Left kidney (tissue), 2 donors: Measurements from ENCODE around the gene POLR2A. TPM values are rescaled to one million over a fixed set of nuclear protein-coding genes. Genes with fewer than 3 reads are reported as not detected.
"Not testable (repeated sequence)": the region's sequence is repeated elsewhere in the genome, so short reads cannot be mapped to it uniquely, and the experiment has no call there.

ENCODE experiments used
- DNase-seq: peaks from one replicate; pipeline ENCODE4 v3.0.0-alpha.2; 2013
- polyA plus RNA-seq: library from polyadenylated mRNA; unstranded; fragments of 120-200 nt; gene quantifications from one replicate; pipeline ENCODE4 v1.2.1, GENCODE V29; 2013; ENCODE audit not compliant: insufficient read length

The POLR2A gene
- polyA plus RNA-seq, 1 donor, result 141 TPM

- DNase-seq, result no peak
Observed at GRCh38 chr17:7459961-7460545, 24.1 kb upstream of the POLR2A start.

GRCh38 chr17:7460850-7461660, 23.1 kb upstream of the POLR2A start:
- no peak for DNase-seq

GRCh38 chr17:7462474-7463371, 21.4 kb upstream of the POLR2A start:
- DNase-seq, result no peak

GRCh38 chr17:7463372-7463846, 20.8 kb upstream of the POLR2A start:
- no peak for DNase-seq

- DNase-seq, result no peak
Observed at GRCh38 chr17:7464081-7464480, 20.1 kb upstream of the POLR2A start.

GRCh38 chr17:7465597-7466275, 18.4 kb upstream of the POLR2A start:
- DNase-seq, result no peak

- no peak for DNase-seq
Observed at GRCh38 chr17:7466318-7466638, 17.9 kb upstream of the POLR2A start.

GRCh38 chr17:7466639-7467341, 17.4 kb upstream of the POLR2A start:
- no peak for DNase-seq

GRCh38 chr17:7467498-7467897, 16.7 kb upstream of the POLR2A start:
- DNase-seq, result no peak

GRCh38 chr17:7468290-7468689, 15.9 kb upstream of the POLR2A start:
- no peak for DNase-seq

GRCh38 chr17:7468804-7469389, 15.3 kb upstream of the POLR2A start:
- DNase-seq, result no peak

- DNase-seq, result not testable (repeated sequence)
Observed at GRCh38 chr17:7469843-7470242, 14.3 kb upstream of the POLR2A start.

GRCh38 chr17:7470457-7470973, 13.7 kb upstream of the POLR2A start:
- not testable (repeated sequence) for DNase-seq

GRCh38 chr17:7471729-7472128, 12.4 kb upstream of the POLR2A start:
- DNase-seq, result no peak

- DNase-seq, result not testable (repeated sequence)
Observed at GRCh38 chr17:7474767-7475166, 9.4 kb upstream of the POLR2A start.

- DNase-seq, result no peak
Observed at GRCh38 chr17:7475764-7476422, 8.3 kb upstream of the POLR2A start.

GRCh38 chr17:7476494-7476893, 7.7 kb upstream of the POLR2A start:
- no peak for DNase-seq

GRCh38 chr17:7476951-7477350, 7.2 kb upstream of the POLR2A start:
- no peak for DNase-seq

GRCh38 chr17:7477392-7478275, 6.5 kb upstream of the POLR2A start:
- DNase-seq, result no peak
